K562 (cell line): Measurements from ENCODE around the gene ALG9. TPM values are rescaled to one million over a fixed set of nuclear protein-coding genes. Genes with fewer than 3 reads are reported as not detected.

Experiments
- ATAC-seq: fragments of 200-7000 bp; cut with Tn5 transposase; 3 replicates; pipeline ENCODE4 v1.9.1; 2020; ENCODE audit warnings: moderate library complexity
- BruUV-seq: library from RNA; stranded (reverse); fragments of 400-500 nt; replicated peaks from 2 replicates; lab custom pipeline; 2021; lab: Mats Ljungman, UMichigan
- CTCF ChIA-PET: fragments of 300-600 bp; formaldehyde crosslinking; extraction: SDS; loops from one replicate; lab custom pipeline; 2021; ENCODE audit warnings: low intra/inter-chr PET ratio; lab: Yijun Ruan, JAX
- POLR2A ChIA-PET: fragments of 300-600, 350-650 bp; sonication (Branson Sonifier 250); formaldehyde crosslinking; extraction: SDS; loops from one replicate; lab custom pipeline; 2021; ENCODE audit warnings: antibody characterized with exemption, inconsistent platforms; lab: Yijun Ruan, JAX
- DNase-seq, 4 experiments: peaks; one replicate each; pipeline versions ENCODE4 v3.0.0 to v3.0.0-alpha.2; 2011 to 2018; ENCODE audit warnings: low spot score in 3 of 4, mixed read lengths in 3 of 4; ENCODE audit errors: extremely low read depth in 1 of 4
- FAIRE-seq: peaks from 2 replicates; lab custom pipeline; 2011; peaks lifted over from hg19 to GRCh38; lab: Jason Lieb, UNC
- H2AFZ ChIP-seq: 2 replicates; pipeline ENCODE4 v1.6.0; 2011; ENCODE audit warnings: low read depth, low read length, control low read depth, inconsistent platforms
- H3K27ac ChIP-seq: fragments of 200-600 bp; 3 replicates; pipeline ENCODE4 v1.8.0; 2011; ENCODE audit warnings: low read depth, mild to moderate bottlenecking, control low read depth, inconsistent platforms, low read length, moderate library complexity, mixed read lengths; ENCODE audit errors: extremely low read depth
- H3K27me3 ChIP-seq, 2 experiments: fragments of 300-600 bp in 1 of 2; 2 replicates in 1 of 2; 3 replicates in 1 of 2; pipeline versions ENCODE4 v1.6.0 to v1.8.0; 2011; ENCODE audit warnings: inconsistent platforms in 2 of 2, low read length in 2 of 2, mild to moderate bottlenecking in 1 of 2, mixed read lengths in 1 of 2, moderate library complexity in 1 of 2; ENCODE audit not compliant: control insufficient read depth in 2 of 2, insufficient read depth in 2 of 2
- H3K36me3 ChIP-seq: fragments of 300-600 bp; 3 replicates; pipeline ENCODE4 v1.8.0; 2011; ENCODE audit warnings: mild to moderate bottlenecking, low read length, inconsistent platforms; ENCODE audit not compliant: control insufficient read depth, insufficient read depth
- H3K4me1 ChIP-seq, 2 experiments: fragments of 200-600 bp in 1 of 2; replicated peaks in 1 of 2; 2 replicates in 1 of 2; 3 replicates in 1 of 2; pipeline versions ENCODE4 v1.5.1 to v1.8.0; 2011; ENCODE audit warnings: inconsistent platforms in 2 of 2, low read length in 2 of 2, mild to moderate bottlenecking in 1 of 2, mixed read lengths in 1 of 2, moderate library complexity in 1 of 2; ENCODE audit not compliant: control insufficient read depth in 2 of 2, insufficient read depth in 2 of 2
- H3K4me2 ChIP-seq: 2 replicates; pipeline ENCODE4 v1.6.1; 2011; ENCODE audit warnings: low read length, control low read depth, inconsistent platforms, mixed read lengths; ENCODE audit not compliant: insufficient read depth
- H3K4me3 ChIP-seq: fragments of 200-600 bp; sonication (generic), shearing (Covaris generic); 2 replicates; pipeline ENCODE4 v1.5.1; 2016; ENCODE audit warnings: control low read depth, inconsistent platforms
- H3K79me2 ChIP-seq: fragments of 200-600 bp; 3 replicates; pipeline ENCODE4 v1.8.0; 2011; ENCODE audit warnings: low read length, inconsistent platforms; ENCODE audit not compliant: control insufficient read depth, insufficient read depth
- H3K9ac ChIP-seq, 2 experiments: 2 replicates each; pipeline versions ENCODE4 v1.6.0 to v1.6.1; 2011; ENCODE audit warnings: low read depth in 2 of 2, low read length in 2 of 2, control low read depth in 1 of 2, inconsistent platforms in 1 of 2, mild to moderate bottlenecking in 1 of 2, mixed read lengths in 1 of 2; ENCODE audit not compliant: insufficient read depth in 1 of 2
- H3K9me1 ChIP-seq: one replicate; pipeline ENCODE4 v1.6.0; 2011; ENCODE audit warnings: inconsistent platforms, mild to moderate bottlenecking, low read length, moderate library complexity; ENCODE audit not compliant: control insufficient read depth, insufficient read depth
- H3K9me3 ChIP-seq: replicated peaks from 2 replicates; pipeline ENCODE4 v1.5.1; 2011; ENCODE audit warnings: low read depth, low read length, inconsistent platforms; ENCODE audit not compliant: control insufficient read depth, insufficient read depth
- H4K20me1 ChIP-seq: replicated peaks from 2 replicates; pipeline ENCODE4 v1.6.1; 2011; ENCODE audit warnings: low read length, inconsistent platforms, mixed read lengths; ENCODE audit not compliant: control insufficient read depth, insufficient read depth
- CXXC5 ChIP-seq: fragments of 250-450 bp; sonication (Bioruptor Pico); IDR thresholded peaks from 2 replicates; pipeline ENCODE4 v1.8.0; 2022; ENCODE audit warnings: inconsistent platforms, mild to moderate bottlenecking, moderate library complexity
- ETV1 ChIP-seq: fragments of 450-650 bp; conservative IDR thresholded peaks from 2 replicates; pipeline ENCODE4 v1.6.1; 2016; ENCODE audit warnings: missing genetic modification characterization, control low read depth, low read depth, missing compliant biosample characterization
- FIP1L1 ChIP-seq: fragments of 200-400 bp; formaldehyde crosslinking; IDR thresholded peaks from 2 replicates; pipeline ENCODE4 v1.6.1; 2018; ENCODE audit warnings: mild to moderate bottlenecking, low read depth, low read length; ENCODE audit not compliant: poor library complexity, severe bottlenecking
- MTA3 ChIP-seq: fragments of 450-650 bp; formaldehyde crosslinking; IDR thresholded peaks from 2 replicates; pipeline ENCODE4 v1.6.1; 2017; ENCODE audit warnings: mild to moderate bottlenecking, borderline replicate concordance
- NFRKB ChIP-seq: fragments of 450-650 bp; IDR thresholded peaks from 2 replicates; pipeline ENCODE4 v1.6.1; 2016; ENCODE audit warnings: low read depth
- RBM17 ChIP-seq: fragments of 200-400 bp; formaldehyde crosslinking; IDR thresholded peaks from 2 replicates; pipeline ENCODE4 v1.6.1; 2017; ENCODE audit warnings: low read depth, mild to moderate bottlenecking, low read length, borderline replicate concordance
- RNF2 ChIP-seq: sonication (generic); IDR thresholded peaks from 2 replicates; pipeline ENCODE4 v1.6.1; 2016
- WGBS: fragments of 100-300 bp; shearing (Covaris generic); methylation state at CpG from one replicate; pipeline ENCODE4 v1.1.6; 2016; ENCODE audit warnings: low coverage, mixed read lengths; ENCODE audit not compliant: insufficient coverage; ENCODE audit errors: missing lambda C conversion rate; 5-methylcytosine and 5-hydroxymethylcytosine counted together
- in situ Hi-C: fragments of 300-500 bp; cut with MboI; formaldehyde crosslinking; loops from 4 replicates; pipeline ENCODE4 v1.15.0; 2018; ENCODE audit warnings: inconsistent platforms, mixed read lengths
- intact Hi-C: fragments of 100-400 bp; cut with micrococcal nuclease; formaldehyde crosslinking; loops from 2 replicates; pipeline ENCODE4 v1.14.2; 2022
- polyA plus RNA-seq, 8 experiments: library from polyadenylated mRNA; depleted of rRNA in 4 of 8; stranded (reverse) in 5 of 8; unstranded in 3 of 8; fragments of >200 nt; fragmentation: Nextera tagmentation in 2 of 8; fragmentation: Illumina TruSeq in 1 of 8; extraction: Ambion mirVana in 2 of 8; extraction: Trizol in 1 of 8; gene quantifications; 2 replicates each; pipeline versions ENCODE4 v1.2.1 to v1.2.3, GENCODE V29; 2011 to 2014; ENCODE audit warnings: inconsistent platforms in 1 of 8, missing spikeins in 1 of 8
- total RNA-seq, 7 experiments: library from RNA; depleted of rRNA in 6 of 7; stranded (reverse); fragments of >200 nt in 6 of 7; fragmentation: Illumina TruSeq in 2 of 7; extraction: Trizol in 2 of 7; gene quantifications; 2 replicates each; pipeline versions ENCODE4 v1.2.1 to v1.2.3, GENCODE V29; 2011 to 2021; ENCODE audit warnings: low replicate concordance in 1 of 7
- TF ChIP-seq, protein P1 (sequence below): sonication (generic); formaldehyde crosslinking; IDR thresholded peaks from 2 replicates; pipeline ENCODE4 v1.8.1; 2022; ENCODE audit warnings: missing genetic modification reagents
- TF ChIP-seq, protein P2 (sequence below): sonication (generic); formaldehyde crosslinking; IDR thresholded peaks from 2 replicates; pipeline ENCODE4 v1.8.1; 2023; ENCODE audit warnings: mild to moderate bottlenecking, missing genetic modification reagents
- TF ChIP-seq, protein P3 (sequence below): sonication (generic); formaldehyde crosslinking; IDR thresholded peaks from 2 replicates; pipeline ENCODE4 v1.8.0; 2023; ENCODE audit warnings: missing genetic modification reagents, mild to moderate bottlenecking, borderline replicate concordance
- TF ChIP-seq, protein P4 (sequence below): fragments of 450-650 bp; IDR thresholded peaks from 2 replicates; pipeline ENCODE4 v1.6.1; 2018; ENCODE audit warnings: mild to moderate bottlenecking, low read depth; ENCODE audit not compliant: partially characterized antibody

The ALG9 gene
- total and polyA plus RNA-seq, 9 of the 15 experiments (the other 6 are each of a cell fraction or from before 2014, with no cell fraction given), result 11.5 to 40.5 (median 24.9) TPM

DNA sequence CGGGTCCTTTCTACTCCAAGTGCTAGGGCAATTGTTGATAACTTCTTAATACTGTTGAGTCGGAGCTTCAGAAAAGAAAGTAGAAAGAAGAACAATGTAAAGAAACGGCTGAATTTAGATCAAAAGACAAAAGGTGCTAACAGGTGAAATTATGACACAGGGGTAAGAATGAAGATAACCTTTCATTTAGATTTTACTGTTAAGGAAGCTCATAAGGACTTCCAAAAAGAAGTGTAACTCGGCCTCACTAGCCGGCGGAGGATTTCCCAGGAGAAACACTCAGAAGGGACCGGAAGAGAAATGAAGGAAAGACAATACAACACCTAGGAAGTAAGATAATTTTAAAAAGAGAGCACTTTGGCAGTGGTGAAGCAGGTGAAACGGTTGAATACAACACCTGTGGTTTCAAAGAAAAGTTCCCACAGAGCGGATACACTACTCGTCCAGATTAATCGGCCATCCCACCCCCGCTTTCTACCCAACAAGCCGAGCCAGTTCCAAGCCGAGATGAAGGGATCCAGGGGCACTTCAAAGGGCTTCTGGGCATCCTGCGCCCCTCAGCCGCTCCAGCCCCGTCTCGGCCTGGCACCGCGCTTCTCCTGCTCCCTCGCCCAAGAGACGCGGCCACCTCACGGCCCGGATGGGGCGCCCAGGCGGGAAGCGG lies 105.9 kb downstream of the ALG9 start:
- POLR2A ChIA-PET, result interaction anchor here (0.6 to 3.4 kb wide), 10 partner anchors 10 to 188 kb away, joined by 3 to 24 read pairs (median 4); no protein-coding TSS in a partner anchor
- Histone ChIP-seq H2AFZ (peak overlapping the region; percentile 99), H3K4me2 (peak overlapping the region; percentile 83), H3K9ac (peak overlapping the region; percentile 87 to 97), H3K4me3 (peak overlapping the region; percentile 84), H3K4me1 (peaks cover 4 to 7% of the 10 kb centered on the region in 2 experiments; a peak in 2 of 5 replicates), H3K36me3 (peaks cover 44% of the 10 kb centered on the region), H4K20me1 (no peaks in the 10 kb centered on the region; the same call in 1 of the 2 replicates), H3K27me3 (no peaks in the 10 kb centered on the region), H3K27ac (peak overlapping the region; percentile 90), H3K9me3 (no peaks in the 10 kb centered on the region), H3K9me1 (no peaks in the 10 kb centered on the region), H3K79me2 (peaks cover 29% of the 10 kb centered on the region)
- CTCF ChIA-PET, result no interaction called here
- in situ Hi-C loops (no loop called here), intact Hi-C loops (no loop called here)
- DNase-seq, result no peak
- 2% methylated on average over 23 of the region's 28 CpGs for WGBS
- ATAC-seq, result peak; percentile 62
- BruUV-seq, result no TSS peak
- no peak for FAIRE-seq
- no peak for TF ChIP-seq FIP1L1
- TF ChIP-seq NFRKB, result no peak
- peak; percentile 8; the same call in 1 of the 2 replicates for TF ChIP-seq CXXC5 (CRISPR knock-in tag)
- TF ChIP-seq, protein P1, sequence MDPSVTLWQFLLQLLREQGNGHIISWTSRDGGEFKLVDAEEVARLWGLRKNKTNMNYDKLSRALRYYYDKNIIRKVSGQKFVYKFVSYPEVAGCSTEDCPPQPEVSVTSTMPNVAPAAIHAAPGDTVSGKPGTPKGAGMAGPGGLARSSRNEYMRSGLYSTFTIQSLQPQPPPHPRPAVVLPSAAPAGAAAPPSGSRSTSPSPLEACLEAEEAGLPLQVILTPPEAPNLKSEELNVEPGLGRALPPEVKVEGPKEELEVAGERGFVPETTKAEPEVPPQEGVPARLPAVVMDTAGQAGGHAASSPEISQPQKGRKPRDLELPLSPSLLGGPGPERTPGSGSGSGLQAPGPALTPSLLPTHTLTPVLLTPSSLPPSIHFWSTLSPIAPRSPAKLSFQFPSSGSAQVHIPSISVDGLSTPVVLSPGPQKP (CRISPR knock-in tag), result no peak
- no peak for TF ChIP-seq RNF2
- no peak for TF ChIP-seq RBM17
- 0 out of 2 replicates have a peak, but pooled peaks have one; percentile 12 for TF ChIP-seq ETV1 (tag)
- TF ChIP-seq, protein P2, sequence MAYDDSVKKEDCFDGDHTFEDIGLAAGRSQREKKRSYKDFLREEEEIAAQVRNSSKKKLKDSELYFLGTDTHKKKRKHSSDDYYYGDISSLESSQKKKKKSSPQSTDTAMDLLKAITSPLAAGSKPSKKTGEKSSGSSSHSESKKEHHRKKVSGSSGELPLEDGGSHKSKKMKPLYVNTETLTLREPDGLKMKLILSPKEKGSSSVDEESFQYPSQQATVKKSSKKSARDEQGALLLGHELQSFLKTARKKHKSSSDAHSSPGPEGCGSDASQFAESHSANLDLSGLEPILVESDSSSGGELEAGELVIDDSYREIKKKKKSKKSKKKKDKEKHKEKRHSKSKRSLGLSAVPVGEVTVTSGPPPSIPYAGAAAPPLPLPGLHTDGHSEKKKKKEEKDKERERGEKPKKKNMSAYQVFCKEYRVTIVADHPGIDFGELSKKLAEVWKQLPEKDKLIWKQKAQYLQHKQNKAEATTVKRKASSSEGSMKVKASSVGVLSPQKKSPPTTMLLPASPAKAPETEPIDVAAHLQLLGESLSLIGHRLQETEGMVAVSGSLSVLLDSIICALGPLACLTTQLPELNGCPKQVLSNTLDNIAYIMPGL (CRISPR knock-in tag), result no peak
- 0 out of 2 replicates have a peak, but pooled peaks have one; percentile 16 for TF ChIP-seq MTA3
- TF ChIP-seq, protein P3, sequence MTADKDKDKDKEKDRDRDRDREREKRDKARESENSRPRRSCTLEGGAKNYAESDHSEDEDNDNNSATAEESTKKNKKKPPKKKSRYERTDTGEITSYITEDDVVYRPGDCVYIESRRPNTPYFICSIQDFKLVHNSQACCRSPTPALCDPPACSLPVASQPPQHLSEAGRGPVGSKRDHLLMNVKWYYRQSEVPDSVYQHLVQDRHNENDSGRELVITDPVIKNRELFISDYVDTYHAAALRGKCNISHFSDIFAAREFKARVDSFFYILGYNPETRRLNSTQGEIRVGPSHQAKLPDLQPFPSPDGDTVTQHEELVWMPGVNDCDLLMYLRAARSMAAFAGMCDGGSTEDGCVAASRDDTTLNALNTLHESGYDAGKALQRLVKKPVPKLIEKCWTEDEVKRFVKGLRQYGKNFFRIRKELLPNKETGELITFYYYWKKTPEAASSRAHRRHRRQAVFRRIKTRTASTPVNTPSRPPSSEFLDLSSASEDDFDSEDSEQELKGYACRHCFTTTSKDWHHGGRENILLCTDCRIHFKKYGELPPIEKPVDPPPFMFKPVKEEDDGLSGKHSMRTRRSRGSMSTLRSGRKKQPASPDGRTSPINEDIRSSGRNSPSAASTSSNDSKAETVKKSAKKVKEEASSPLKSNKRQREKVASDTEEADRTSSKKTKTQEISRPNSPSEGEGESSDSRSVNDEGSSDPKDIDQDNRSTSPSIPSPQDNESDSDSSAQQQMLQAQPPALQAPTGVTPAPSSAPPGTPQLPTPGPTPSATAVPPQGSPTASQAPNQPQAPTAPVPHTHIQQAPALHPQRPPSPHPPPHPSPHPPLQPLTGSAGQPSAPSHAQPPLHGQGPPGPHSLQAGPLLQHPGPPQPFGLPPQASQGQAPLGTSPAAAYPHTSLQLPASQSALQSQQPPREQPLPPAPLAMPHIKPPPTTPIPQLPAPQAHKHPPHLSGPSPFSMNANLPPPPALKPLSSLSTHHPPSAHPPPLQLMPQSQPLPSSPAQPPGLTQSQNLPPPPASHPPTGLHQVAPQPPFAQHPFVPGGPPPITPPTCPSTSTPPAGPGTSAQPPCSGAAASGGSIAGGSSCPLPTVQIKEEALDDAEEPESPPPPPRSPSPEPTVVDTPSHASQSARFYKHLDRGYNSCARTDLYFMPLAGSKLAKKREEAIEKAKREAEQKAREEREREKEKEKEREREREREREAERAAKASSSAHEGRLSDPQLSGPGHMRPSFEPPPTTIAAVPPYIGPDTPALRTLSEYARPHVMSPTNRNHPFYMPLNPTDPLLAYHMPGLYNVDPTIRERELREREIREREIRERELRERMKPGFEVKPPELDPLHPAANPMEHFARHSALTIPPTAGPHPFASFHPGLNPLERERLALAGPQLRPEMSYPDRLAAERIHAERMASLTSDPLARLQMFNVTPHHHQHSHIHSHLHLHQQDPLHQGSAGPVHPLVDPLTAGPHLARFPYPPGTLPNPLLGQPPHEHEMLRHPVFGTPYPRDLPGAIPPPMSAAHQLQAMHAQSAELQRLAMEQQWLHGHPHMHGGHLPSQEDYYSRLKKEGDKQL (CRISPR knock-in tag), result no peak
- TF ChIP-seq, protein P4, sequence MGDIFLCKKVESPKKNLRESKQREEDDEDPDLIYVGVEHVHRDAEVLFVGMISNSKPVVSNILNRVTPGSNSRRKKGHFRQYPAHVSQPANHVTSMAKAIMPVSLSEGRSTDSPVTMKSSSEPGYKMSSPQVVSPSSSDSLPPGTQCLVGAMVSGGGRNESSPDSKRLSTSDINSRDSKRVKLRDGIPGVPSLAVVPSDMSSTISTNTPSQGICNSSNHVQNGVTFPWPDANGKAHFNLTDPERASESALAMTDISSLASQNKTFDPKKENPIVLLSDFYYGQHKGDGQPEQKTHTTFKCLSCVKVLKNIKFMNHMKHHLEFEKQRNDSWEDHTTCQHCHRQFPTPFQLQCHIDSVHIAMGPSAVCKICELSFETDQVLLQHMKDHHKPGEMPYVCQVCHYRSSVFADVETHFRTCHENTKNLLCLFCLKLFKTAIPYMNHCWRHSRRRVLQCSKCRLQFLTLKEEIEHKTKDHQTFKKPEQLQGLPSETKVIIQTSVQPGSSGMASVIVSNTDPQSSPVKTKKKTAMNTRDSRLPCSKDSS, result no peak
